ENCODE results near the gene CDC14B. TPM values are rescaled to one million over a fixed set of nuclear protein-coding genes. Genes with fewer than 3 reads are reported as not detected.

CDC14B gene
- total RNA-seq, 5 donors from 2014 or later (not counting 1 experiment from before 2014, with no cell fraction given) = 4.8 to 11.9 (median 7.2) TPM

GRCh38 chr9:96651626-96652025, 32.0 kb upstream of the CDC14B start:
- Histone ChIP-seq H3K27ac (ENCODE audit: low read length) (no peak overlapping the region), H3K4me1 (ENCODE audit: control insufficient read depth in 1 of 2, extremely low read depth in 1 of 2, insufficient read depth in 2 of 2, low read length in 2 of 2) (peaks cover 5 to 21% of the 10 kb centered on the region in 2 experiments), H3K27me3 (replicated peaks in 1 of 2; ENCODE audit: control insufficient read depth in 2 of 2, extremely low read depth in 1 of 2, insufficient read depth in 2 of 2, low read length in 1 of 2) (no peaks in the 10 kb centered on the region), H3K36me3 (ENCODE audit: control insufficient read depth in 2 of 2, extremely low read depth in 1 of 2, insufficient read depth in 1 of 2, low read length in 1 of 2) (peaks cover 0 to 18% of the 10 kb centered on the region in 2 donors), H3K9me3 (no peaks in the 10 kb centered on the region), H3K4me3 (ENCODE audit: control insufficient read depth in 1 of 2, extremely low read depth in 1 of 2, low read length in 1 of 2) (no peak overlapping the region)
- peak in 1 of 35 experiments; percentile 38 for DNase-seq
- Mint-ChIP-seq H3K9me3 (no peaks in the 10 kb centered on the region), H3K4me1 (peaks cover 19 to 29% (median 26%) of the 10 kb centered on the region in 3 donors), H3K27me3 (no peaks in the 10 kb centered on the region), H3K36me3 (peaks cover 15% of the 10 kb centered on the region), H3K27ac (peak overlapping the region in 1 of 2 donors; percentile 16), H3K4me3 (no peak overlapping the region)
- no peak for ATAC-seq (replicated peaks in 1 of 4)
- POLR2A ChIA-PET = no interaction called here
- CTCF ChIA-PET = interaction anchor here in 1 of 2 donors (0.6 kb wide), 1 partner anchor 19 kb away, joined by 4 read pairs; no protein-coding TSS in a partner anchor

DNA sequence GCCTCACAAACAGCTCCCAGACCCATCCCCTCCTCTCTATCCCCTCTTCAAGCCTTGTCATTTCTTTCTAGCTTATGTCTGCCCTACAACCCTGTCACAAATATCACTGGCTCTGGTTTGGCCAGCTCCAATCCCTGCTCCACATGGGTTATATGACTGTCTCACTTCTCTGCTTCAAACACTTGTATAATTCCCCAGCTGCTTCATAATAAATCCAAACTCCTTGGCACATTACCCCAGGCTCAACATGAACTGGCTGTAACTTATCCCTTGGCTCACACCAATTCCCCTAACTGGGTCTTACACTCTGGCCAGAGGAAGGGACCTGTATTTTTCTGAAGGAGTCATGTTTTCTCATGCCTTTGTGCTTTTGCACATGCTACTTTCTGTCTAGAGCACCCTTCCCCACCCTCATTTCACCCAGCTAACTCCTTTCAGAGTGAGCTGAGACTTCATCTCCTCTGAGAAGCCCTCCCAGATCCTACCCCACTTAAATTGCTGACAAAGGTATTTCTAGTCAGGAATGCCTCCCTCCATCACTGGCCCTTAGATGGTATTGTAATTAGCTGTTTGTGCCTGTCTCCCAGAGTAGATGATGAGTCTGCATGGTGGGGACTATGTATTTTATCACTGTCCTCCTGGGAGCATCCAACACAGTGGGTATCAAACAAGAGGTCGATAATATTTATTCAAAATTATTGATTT, 30.1 kb upstream of the CDC14B start:
- Mint-ChIP-seq H3K36me3 (peaks cover 25% of the 10 kb centered on the region), H3K4me3 (no peak overlapping the region), H3K9me3 (no peaks in the 10 kb centered on the region), H3K27me3 (no peaks in the 10 kb centered on the region), H3K4me1 (peaks cover 11 to 17% (median 15%) of the 10 kb centered on the region in 3 donors), H3K27ac (no peak overlapping the region)
- DNase-seq (no peak), ATAC-seq (replicated peaks in 1 of 4) (no peak)
- ChIA-PET CTCF (no interaction called here), POLR2A (interaction anchor here (0.5 to 0.7 kb wide), 2 partner anchors 129 to 955 kb away, joined by 3 to 10 read pairs; no protein-coding TSS in a partner anchor)
- peaks cover 0 to 9% of the 10 kb centered on the region in 2 experiments for H3K4me1 ChIP-seq (ENCODE audit: control insufficient read depth in 1 of 2, extremely low read depth in 1 of 2, insufficient read depth in 2 of 2, low read length in 2 of 2)
- no CpG with 5 or more reads among the region's 1 CpG for WGBS (ENCODE audit: insufficient coverage)
- H3K36me3 ChIP-seq (ENCODE audit: control insufficient read depth in 2 of 2, extremely low read depth in 1 of 2, insufficient read depth in 1 of 2, low read length in 1 of 2) = peaks cover 0 to 21% of the 10 kb centered on the region in 2 donors
- no peaks in the 10 kb centered on the region for H3K27me3 ChIP-seq (replicated peaks in 1 of 2; ENCODE audit: control insufficient read depth in 2 of 2, extremely low read depth in 1 of 2, insufficient read depth in 2 of 2, low read length in 1 of 2)
- no peak overlapping the region for H3K27ac ChIP-seq (ENCODE audit: low read length)
- H3K4me3 ChIP-seq (ENCODE audit: control insufficient read depth in 1 of 2, extremely low read depth in 1 of 2, low read length in 1 of 2) = no peak overlapping the region
- no peaks in the 10 kb centered on the region for H3K9me3 ChIP-seq

DNA sequence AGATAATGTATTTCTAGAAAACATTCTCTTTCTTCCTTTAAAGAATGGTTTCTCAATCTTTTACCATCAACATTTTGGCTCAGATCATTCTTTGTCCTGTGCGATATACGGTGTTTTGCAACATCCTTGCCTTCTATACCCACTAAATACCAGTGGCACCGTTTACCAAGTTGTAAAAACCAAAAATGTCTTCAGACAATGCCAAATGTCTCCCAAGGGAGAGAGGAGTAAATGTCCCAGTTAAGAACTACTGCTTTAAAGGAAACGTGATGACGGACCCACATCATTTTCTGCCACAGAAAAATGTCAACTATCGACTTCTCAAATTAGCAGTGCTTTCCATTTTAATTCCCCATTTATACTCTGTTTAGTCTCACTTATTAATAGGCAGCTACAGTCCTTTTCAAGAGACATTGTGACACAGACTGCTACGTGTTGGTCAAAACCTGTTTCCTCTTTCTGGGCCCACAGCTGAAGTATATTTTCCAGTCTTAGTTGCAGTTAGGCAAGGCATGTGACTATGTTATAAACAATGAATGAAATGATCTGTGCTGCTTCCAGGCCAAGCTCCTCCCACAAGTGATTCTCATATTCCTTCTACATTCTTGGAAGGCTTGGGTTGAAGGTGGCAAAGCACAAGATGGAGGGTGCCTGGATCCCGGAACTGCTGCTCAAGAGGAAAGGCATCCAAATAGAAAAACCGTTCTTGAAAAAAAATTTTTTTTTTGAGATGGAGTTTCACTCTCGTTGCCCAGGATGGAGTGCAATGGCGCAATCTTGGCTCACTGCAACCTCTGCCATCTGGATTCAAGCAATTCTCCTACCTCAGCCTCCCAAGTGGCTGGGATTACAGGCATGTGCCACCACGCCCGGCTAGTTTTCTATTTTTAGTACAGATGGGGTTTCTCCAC, 26.7 kb upstream of the CDC14B start:
- Mint-ChIP-seq H3K27ac (peak overlapping the region in 1 of 2 donors; percentile 3), H3K9me3 (no peaks in the 10 kb centered on the region), H3K4me1 (no peaks in the 10 kb centered on the region), H3K27me3 (no peaks in the 10 kb centered on the region), H3K36me3 (peaks cover 28% of the 10 kb centered on the region), H3K4me3 (no peak overlapping the region)
- peaks cover 0 to 21% of the 10 kb centered on the region in 2 donors for H3K36me3 ChIP-seq (ENCODE audit: control insufficient read depth in 2 of 2, extremely low read depth in 1 of 2, insufficient read depth in 1 of 2, low read length in 1 of 2)
- WGBS (ENCODE audit: insufficient coverage) = 92% methylated on average over 5 of the region's 13 CpGs
- H3K9me3 ChIP-seq = no peaks in the 10 kb centered on the region
- no peak for ATAC-seq (replicated peaks in 1 of 4)
- H3K4me3 ChIP-seq (ENCODE audit: control insufficient read depth in 1 of 2, extremely low read depth in 1 of 2, low read length in 1 of 2) = no peak overlapping the region
- H3K4me1 ChIP-seq (ENCODE audit: control insufficient read depth in 1 of 2, extremely low read depth in 1 of 2, insufficient read depth in 2 of 2, low read length in 2 of 2) = no peaks in the 10 kb centered on the region
- ChIA-PET POLR2A (no interaction called here), CTCF (interaction anchor here in 1 of 2 donors (0.7 kb wide), 1 partner anchor 21 kb away, joined by 3 read pairs; no protein-coding TSS in a partner anchor)
- H3K27me3 ChIP-seq (replicated peaks in 1 of 2; ENCODE audit: control insufficient read depth in 2 of 2, extremely low read depth in 1 of 2, insufficient read depth in 2 of 2, low read length in 1 of 2) = no peaks in the 10 kb centered on the region
- H3K27ac ChIP-seq (ENCODE audit: low read length) = no peak overlapping the region
- DNase-seq = no peak

DNA sequence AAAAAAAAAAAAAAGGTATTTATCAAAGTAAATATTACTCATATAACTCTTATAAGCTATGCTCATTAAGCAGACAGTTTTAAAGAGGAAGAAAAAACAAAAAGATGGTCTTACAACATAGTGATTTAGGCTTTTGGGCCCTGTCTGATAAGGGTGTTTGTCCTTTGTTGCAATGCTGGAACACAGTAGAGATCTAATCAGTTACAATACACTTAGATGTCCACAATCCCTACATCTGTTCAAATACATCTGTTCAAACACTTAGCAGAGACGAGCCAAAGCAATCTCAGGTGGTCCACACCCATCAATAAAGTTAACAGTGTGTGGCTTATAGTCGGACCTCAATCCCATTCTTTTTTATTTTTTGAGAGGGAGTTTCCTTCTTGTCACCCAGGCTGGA, 24.5 kb upstream of the CDC14B start:
- CTCF ChIA-PET = no interaction called here
- H3K36me3 Mint-ChIP-seq = peaks cover 21% of the 10 kb centered on the region

DNA sequence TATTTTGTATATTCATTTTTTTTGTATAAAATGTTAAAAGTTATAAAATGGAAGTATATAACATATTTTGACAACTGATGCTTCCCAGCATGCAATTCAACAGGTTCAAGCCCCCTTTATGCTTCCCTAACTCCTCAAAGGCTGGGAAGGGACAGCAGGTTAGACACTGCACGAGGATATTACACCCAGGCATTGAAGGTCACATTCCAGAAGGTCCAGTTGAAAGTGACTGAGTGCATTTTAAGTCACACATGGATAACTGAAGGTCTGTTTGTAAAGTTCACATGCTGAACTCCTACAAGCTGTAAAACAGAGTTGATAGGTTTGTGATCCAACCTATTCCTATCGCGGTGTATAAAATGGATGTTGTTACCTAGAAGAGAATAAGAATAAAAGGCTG, 21.9 kb upstream of the CDC14B start:
- Mint-ChIP-seq H3K9me3 (no peaks in the 10 kb centered on the region), H3K4me3 (no peak overlapping the region), H3K27me3 (peaks cover 0 to 3% of the 10 kb centered on the region in 2 donors), H3K27ac (no peak overlapping the region), H3K4me1 (no peaks in the 10 kb centered on the region), H3K36me3 (peaks cover 16% of the 10 kb centered on the region)
- no peak for DNase-seq
- H3K27ac ChIP-seq (ENCODE audit: low read length) = no peak overlapping the region
- ChIA-PET CTCF (no interaction called here), POLR2A (interaction anchor here in 1 of 2 donors (0.5 kb wide), 1 partner anchor 331 kb away, joined by 3 read pairs; no protein-coding TSS in a partner anchor)
- H3K4me3 ChIP-seq (ENCODE audit: control insufficient read depth in 1 of 2, extremely low read depth in 1 of 2, low read length in 1 of 2) = no peak overlapping the region
- no peaks in the 10 kb centered on the region for H3K27me3 ChIP-seq (replicated peaks in 1 of 2; ENCODE audit: control insufficient read depth in 2 of 2, extremely low read depth in 1 of 2, insufficient read depth in 2 of 2, low read length in 1 of 2)
- no peaks in the 10 kb centered on the region for H3K4me1 ChIP-seq (ENCODE audit: control insufficient read depth in 1 of 2, extremely low read depth in 1 of 2, insufficient read depth in 2 of 2, low read length in 2 of 2)
- peaks cover 0 to 3% of the 10 kb centered on the region in 2 donors for H3K36me3 ChIP-seq (ENCODE audit: control insufficient read depth in 2 of 2, extremely low read depth in 1 of 2, insufficient read depth in 1 of 2, low read length in 1 of 2)
- WGBS (ENCODE audit: insufficient coverage) = no CpG with 5 or more reads among the region's 3 CpGs
- no peak for ATAC-seq (replicated peaks in 1 of 4)
- no peaks in the 10 kb centered on the region for H3K9me3 ChIP-seq

More for the DNA sequence above, 24.5 kb upstream of the CDC14B start:
- no peak for ATAC-seq (replicated peaks in 1 of 4)
- H3K27me3 Mint-ChIP-seq = no peaks in the 10 kb centered on the region
- H3K27me3 ChIP-seq (replicated peaks in 1 of 2; ENCODE audit: control insufficient read depth in 2 of 2, extremely low read depth in 1 of 2, insufficient read depth in 2 of 2, low read length in 1 of 2) = no peaks in the 10 kb centered on the region
- no peak overlapping the region for H3K4me3 ChIP-seq (ENCODE audit: control insufficient read depth in 1 of 2, extremely low read depth in 1 of 2, low read length in 1 of 2)
- no peaks in the 10 kb centered on the region for H3K4me1 Mint-ChIP-seq
- H3K36me3 ChIP-seq (ENCODE audit: control insufficient read depth in 2 of 2, extremely low read depth in 1 of 2, insufficient read depth in 1 of 2, low read length in 1 of 2) = peaks cover 0 to 3% of the 10 kb centered on the region in 2 donors
- POLR2A ChIA-PET = interaction anchor here in 1 of 2 donors (0.6 kb wide), 1 partner anchor 249 kb away, joined by 7 read pairs; no protein-coding TSS in a partner anchor
- H3K4me1 ChIP-seq (ENCODE audit: control insufficient read depth in 1 of 2, extremely low read depth in 1 of 2, insufficient read depth in 2 of 2, low read length in 2 of 2) = no peaks in the 10 kb centered on the region
- H3K4me3 Mint-ChIP-seq = no peak overlapping the region
- WGBS (ENCODE audit: insufficient coverage) = no CpG with 5 or more reads among the region's 2 CpGs
- DNase-seq = no peak
- no peak overlapping the region for H3K27ac Mint-ChIP-seq
- no peaks in the 10 kb centered on the region for H3K9me3 Mint-ChIP-seq
- no peak overlapping the region for H3K27ac ChIP-seq (ENCODE audit: low read length)
- no peaks in the 10 kb centered on the region for H3K9me3 ChIP-seq

- H3K9me3 Mint-ChIP-seq = no peaks in the 10 kb centered on the region
- no peak overlapping the region for H3K27ac Mint-ChIP-seq
- H3K36me3 ChIP-seq (ENCODE audit: control insufficient read depth in 2 of 2, extremely low read depth in 1 of 2, insufficient read depth in 1 of 2, low read length in 1 of 2) = no peaks in the 10 kb centered on the region
- no peak for DNase-seq
- no peak overlapping the region for H3K27ac ChIP-seq (ENCODE audit: low read length)
- no peaks in the 10 kb centered on the region for H3K4me1 Mint-ChIP-seq
- H3K27me3 ChIP-seq (replicated peaks in 1 of 2; ENCODE audit: control insufficient read depth in 2 of 2, extremely low read depth in 1 of 2, insufficient read depth in 2 of 2, low read length in 1 of 2) = peaks cover 0 to 6% of the 10 kb centered on the region in 2 experiments
- H3K4me3 ChIP-seq (ENCODE audit: control insufficient read depth in 1 of 2, extremely low read depth in 1 of 2, low read length in 1 of 2) = no peak overlapping the region
- H3K36me3 Mint-ChIP-seq = peaks cover 7% of the 10 kb centered on the region
- no peak for ATAC-seq (replicated peaks in 1 of 4)
- peaks cover under 1 to 3% of the 10 kb centered on the region in 2 donors for H3K27me3 Mint-ChIP-seq
- ChIA-PET CTCF (no interaction called here), POLR2A (interaction anchor here in 1 of 2 donors (0.6 kb wide), 1 partner anchor 736 kb away, joined by 3 read pairs; no protein-coding TSS in a partner anchor)
- no peaks in the 10 kb centered on the region for H3K4me1 ChIP-seq (ENCODE audit: control insufficient read depth in 1 of 2, extremely low read depth in 1 of 2, insufficient read depth in 2 of 2, low read length in 2 of 2)
- whole genome bisulfite sequencing (ENCODE audit: insufficient coverage) = 97% methylated on average over 14 of the region's 19 CpGs
- no peaks in the 10 kb centered on the region for H3K9me3 ChIP-seq
- H3K4me3 Mint-ChIP-seq = no peak overlapping the region
Observed at GRCh38 chr9:96638606-96639364, 19.1 kb upstream of the CDC14B start.

Measured in T-cell (primary cell).